HepG2 (cell line): ENCODE data around the gene TRIM2.

Experiments
- CHD2 ChIP-seq: IDR thresholded peaks from 2 replicates; pipeline ENCODE4 v1.6.1; 2011; ENCODE audit warnings: low read depth, low read length, improper control_type of control experiment
- ELF4 ChIP-seq: sonication (generic); formaldehyde crosslinking; IDR thresholded peaks from 2 replicates; pipeline ENCODE4 v1.5.0; 2020; ENCODE audit warnings: missing genetic modification reagents, mild to moderate bottlenecking, moderate library complexity, borderline replicate concordance
- EP300 ChIP-seq, 3 experiments: sonication (generic) in 1 of 3; formaldehyde crosslinking in 1 of 3; IDR thresholded peaks; 2 replicates each; pipeline versions ENCODE4 v1.5.1 to v1.6.1; 2011 to 2020; ENCODE audit warnings: low read depth in 2 of 3, low read length in 2 of 3, borderline replicate concordance in 1 of 3, improper control_type of control experiment in 1 of 3, mild to moderate bottlenecking in 1 of 3, missing genetic modification reagents in 1 of 3, moderate library complexity in 1 of 3
- JDP2 ChIP-seq: sonication (generic); formaldehyde crosslinking; IDR thresholded peaks from 2 replicates; pipeline ENCODE4 v1.8.1; 2022; ENCODE audit warnings: missing genetic modification reagents, borderline replicate concordance
- JUNB ChIP-seq: sonication (generic); formaldehyde crosslinking; IDR thresholded peaks from 2 replicates; pipeline ENCODE4 v1.8.0; 2022; ENCODE audit warnings: missing genetic modification reagents, mild to moderate bottlenecking, borderline replicate concordance
- RORA ChIP-seq: sonication (generic); formaldehyde crosslinking; IDR thresholded peaks from 2 replicates; pipeline ENCODE4 v1.5.0; 2020; ENCODE audit warnings: mild to moderate bottlenecking, missing genetic modification reagents, moderate library complexity
- SIN3A ChIP-seq: IDR thresholded peaks from 2 replicates; pipeline ENCODE4 v1.6.1; 2011; ENCODE audit warnings: low read depth, mild to moderate bottlenecking, control low read depth, low read length, borderline replicate concordance
- TAF15 ChIP-seq: fragments of 200-400 bp; formaldehyde crosslinking; IDR thresholded peaks from one replicate; pipeline ENCODE4 v1.6.1; 2018; ENCODE audit warnings: mild to moderate bottlenecking, low read depth, low read length; ENCODE audit not compliant: poor library complexity, severe bottlenecking
- TF ChIP-seq, protein P1 (sequence below): sonication (generic); formaldehyde crosslinking; IDR thresholded peaks from 2 replicates; pipeline ENCODE4 v1.5.1; 2020; ENCODE audit warnings: mild to moderate bottlenecking, missing genetic modification reagents, moderate library complexity
- TF ChIP-seq, protein P2 (sequence below), 2 experiments: IDR thresholded peaks; 2 replicates each; pipeline ENCODE4 v1.6.1; 2011 to 2012; ENCODE audit warnings: low read length in 2 of 2, borderline replicate concordance in 1 of 2, low read depth in 1 of 2, mild to moderate bottlenecking in 1 of 2, moderate library complexity in 1 of 2
- TF ChIP-seq, protein P3 (sequence below): sonication (generic); formaldehyde crosslinking; IDR thresholded peaks from 2 replicates; pipeline ENCODE4 v1.9.0; 2022; ENCODE audit warnings: missing genetic modification reagents, mild to moderate bottlenecking, borderline replicate concordance
- TF ChIP-seq, protein P4 (sequence below), 2 experiments: fragments of 450-650 bp in 1 of 2; sonication (generic) in 1 of 2; formaldehyde crosslinking; IDR thresholded peaks; 2 replicates each; pipeline versions ENCODE4 v1.5.0 to v1.8.0; 2020 to 2022; ENCODE audit warnings: mild to moderate bottlenecking in 1 of 2, missing genetic modification reagents in 1 of 2

DNA sequence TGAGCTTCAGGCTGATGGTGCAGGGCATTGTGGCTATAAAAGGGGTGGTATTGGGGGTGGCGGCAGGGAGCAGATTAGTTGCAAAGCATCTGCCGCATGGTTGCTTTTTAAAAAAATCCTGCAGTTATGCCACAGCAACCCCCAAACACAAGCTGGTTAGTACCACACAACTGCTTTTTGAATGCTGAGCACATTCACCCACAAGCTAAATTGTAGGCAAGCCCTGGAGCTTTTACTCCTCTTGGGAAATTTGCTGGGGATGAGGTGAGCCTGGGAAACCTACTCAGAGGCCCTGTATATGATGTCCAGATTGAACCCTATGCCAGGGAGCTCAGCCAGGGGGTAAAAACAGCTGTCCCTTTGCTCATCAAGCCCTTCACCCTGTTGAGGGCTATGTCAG lies 33.8 kb upstream of the TRIM2 start:
- TF ChIP-seq, protein P1, sequence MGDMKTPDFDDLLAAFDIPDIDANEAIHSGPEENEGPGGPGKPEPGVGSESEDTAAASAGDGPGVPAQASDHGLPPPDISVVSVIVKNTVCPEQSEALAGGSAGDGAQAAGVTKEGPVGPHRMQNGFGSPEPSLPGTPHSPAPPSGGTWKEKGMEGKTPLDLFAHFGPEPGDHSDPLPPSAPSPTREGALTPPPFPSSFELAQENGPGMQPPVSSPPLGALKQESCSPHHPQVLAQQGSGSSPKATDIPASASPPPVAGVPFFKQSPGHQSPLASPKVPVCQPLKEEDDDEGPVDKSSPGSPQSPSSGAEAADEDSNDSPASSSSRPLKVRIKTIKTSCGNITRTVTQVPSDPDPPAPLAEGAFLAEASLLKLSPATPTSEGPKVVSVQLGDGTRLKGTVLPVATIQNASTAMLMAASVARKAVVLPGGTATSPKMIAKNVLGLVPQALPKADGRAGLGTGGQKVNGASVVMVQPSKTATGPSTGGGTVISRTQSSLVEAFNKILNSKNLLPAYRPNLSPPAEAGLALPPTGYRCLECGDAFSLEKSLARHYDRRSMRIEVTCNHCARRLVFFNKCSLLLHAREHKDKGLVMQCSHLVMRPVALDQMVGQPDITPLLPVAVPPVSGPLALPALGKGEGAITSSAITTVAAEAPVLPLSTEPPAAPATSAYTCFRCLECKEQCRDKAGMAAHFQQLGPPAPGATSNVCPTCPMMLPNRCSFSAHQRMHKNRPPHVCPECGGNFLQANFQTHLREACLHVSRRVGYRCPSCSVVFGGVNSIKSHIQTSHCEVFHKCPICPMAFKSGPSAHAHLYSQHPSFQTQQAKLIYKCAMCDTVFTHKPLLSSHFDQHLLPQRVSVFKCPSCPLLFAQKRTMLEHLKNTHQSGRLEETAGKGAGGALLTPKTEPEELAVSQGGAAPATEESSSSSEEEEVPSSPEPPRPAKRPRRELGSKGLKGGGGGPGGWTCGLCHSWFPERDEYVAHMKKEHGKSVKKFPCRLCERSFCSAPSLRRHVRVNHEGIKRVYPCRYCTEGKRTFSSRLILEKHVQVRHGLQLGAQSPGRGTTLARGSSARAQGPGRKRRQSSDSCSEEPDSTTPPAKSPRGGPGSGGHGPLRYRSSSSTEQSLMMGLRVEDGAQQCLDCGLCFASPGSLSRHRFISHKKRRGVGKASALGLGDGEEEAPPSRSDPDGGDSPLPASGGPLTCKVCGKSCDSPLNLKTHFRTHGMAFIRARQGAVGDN (CRISPR knock-in tag): no peak
- TF ChIP-seq, protein P2, sequence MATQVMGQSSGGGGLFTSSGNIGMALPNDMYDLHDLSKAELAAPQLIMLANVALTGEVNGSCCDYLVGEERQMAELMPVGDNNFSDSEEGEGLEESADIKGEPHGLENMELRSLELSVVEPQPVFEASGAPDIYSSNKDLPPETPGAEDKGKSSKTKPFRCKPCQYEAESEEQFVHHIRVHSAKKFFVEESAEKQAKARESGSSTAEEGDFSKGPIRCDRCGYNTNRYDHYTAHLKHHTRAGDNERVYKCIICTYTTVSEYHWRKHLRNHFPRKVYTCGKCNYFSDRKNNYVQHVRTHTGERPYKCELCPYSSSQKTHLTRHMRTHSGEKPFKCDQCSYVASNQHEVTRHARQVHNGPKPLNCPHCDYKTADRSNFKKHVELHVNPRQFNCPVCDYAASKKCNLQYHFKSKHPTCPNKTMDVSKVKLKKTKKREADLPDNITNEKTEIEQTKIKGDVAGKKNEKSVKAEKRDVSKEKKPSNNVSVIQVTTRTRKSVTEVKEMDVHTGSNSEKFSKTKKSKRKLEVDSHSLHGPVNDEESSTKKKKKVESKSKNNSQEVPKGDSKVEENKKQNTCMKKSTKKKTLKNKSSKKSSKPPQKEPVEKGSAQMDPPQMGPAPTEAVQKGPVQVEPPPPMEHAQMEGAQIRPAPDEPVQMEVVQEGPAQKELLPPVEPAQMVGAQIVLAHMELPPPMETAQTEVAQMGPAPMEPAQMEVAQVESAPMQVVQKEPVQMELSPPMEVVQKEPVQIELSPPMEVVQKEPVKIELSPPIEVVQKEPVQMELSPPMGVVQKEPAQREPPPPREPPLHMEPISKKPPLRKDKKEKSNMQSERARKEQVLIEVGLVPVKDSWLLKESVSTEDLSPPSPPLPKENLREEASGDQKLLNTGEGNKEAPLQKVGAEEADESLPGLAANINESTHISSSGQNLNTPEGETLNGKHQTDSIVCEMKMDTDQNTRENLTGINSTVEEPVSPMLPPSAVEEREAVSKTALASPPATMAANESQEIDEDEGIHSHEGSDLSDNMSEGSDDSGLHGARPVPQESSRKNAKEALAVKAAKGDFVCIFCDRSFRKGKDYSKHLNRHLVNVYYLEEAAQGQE (IDR thresholded peaks at IDR 0.05; ENCODE audit: borderline replicate concordance in 1 of 2, low read depth in 1 of 2, low read length in 2 of 2): no peak
- TF ChIP-seq, protein P3, sequence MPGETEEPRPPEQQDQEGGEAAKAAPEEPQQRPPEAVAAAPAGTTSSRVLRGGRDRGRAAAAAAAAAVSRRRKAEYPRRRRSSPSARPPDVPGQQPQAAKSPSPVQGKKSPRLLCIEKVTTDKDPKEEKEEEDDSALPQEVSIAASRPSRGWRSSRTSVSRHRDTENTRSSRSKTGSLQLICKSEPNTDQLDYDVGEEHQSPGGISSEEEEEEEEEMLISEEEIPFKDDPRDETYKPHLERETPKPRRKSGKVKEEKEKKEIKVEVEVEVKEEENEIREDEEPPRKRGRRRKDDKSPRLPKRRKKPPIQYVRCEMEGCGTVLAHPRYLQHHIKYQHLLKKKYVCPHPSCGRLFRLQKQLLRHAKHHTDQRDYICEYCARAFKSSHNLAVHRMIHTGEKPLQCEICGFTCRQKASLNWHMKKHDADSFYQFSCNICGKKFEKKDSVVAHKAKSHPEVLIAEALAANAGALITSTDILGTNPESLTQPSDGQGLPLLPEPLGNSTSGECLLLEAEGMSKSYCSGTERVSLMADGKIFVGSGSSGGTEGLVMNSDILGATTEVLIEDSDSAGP (CRISPR knock-in tag): no peak
- TF ChIP-seq SIN3A (no peak), EP300 (IDR thresholded peaks at IDR 0.05; ENCODE audit: low read depth in 2 of 2, low read length in 2 of 2) (no peak), EP300 (CRISPR knock-in tag; IDR thresholded peaks at IDR 0.05; ENCODE audit: borderline replicate concordance) (no peak), CHD2 (no peak), RORA (CRISPR knock-in tag) (no peak), ELF4 (CRISPR knock-in tag) (no peak), TAF15 (no peak), JDP2 (no peak), JUNB (CRISPR knock-in tag) (no peak)
- TF ChIP-seq, protein P4, sequence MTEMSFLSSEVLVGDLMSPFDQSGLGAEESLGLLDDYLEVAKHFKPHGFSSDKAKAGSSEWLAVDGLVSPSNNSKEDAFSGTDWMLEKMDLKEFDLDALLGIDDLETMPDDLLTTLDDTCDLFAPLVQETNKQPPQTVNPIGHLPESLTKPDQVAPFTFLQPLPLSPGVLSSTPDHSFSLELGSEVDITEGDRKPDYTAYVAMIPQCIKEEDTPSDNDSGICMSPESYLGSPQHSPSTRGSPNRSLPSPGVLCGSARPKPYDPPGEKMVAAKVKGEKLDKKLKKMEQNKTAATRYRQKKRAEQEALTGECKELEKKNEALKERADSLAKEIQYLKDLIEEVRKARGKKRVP (CRISPR knock-in tag; IDR thresholded peaks at IDR 0.05): no peak
